NCI-H446 treated with DMSO at 0.1 percent for 48 hours (cell line): ENCODE data around the gene PAQR7.

Experiments
- DNase-seq: peaks from one replicate; lab custom pipeline; 2025; lab: John Stamatoyannopoulos, UW

PAQR7 gene

DNA sequence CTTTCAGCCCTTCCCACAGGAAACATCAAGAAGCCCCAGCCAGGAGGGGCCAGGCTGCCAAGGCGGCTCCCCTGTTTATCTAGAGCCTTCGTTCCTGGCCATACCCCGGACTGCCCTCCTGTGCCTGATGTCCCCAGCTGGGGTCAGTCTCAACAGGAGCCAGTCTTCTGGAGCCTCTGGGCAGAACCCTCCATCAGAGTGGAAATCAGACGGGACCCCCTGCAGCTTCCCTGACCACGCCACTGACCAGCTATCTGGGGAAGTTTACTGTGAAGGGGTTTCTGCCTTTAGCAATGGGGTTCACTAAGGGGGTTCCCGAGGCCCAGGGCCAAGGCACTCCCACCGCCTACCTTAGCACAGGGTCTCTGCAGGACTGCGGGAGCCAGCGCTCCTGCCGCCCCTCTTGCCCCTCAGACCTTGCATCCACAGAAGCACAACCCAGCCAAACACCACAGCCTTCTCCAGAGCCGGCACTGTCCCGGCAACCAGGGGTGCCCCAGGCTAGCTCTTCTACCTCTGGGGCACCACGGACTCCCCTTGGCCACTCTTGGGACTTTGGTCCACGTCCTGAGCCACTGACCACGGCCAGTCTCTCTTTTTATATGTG, 59.3 kb downstream of the PAQR7 start:
- DNase-seq = no peak

DNA sequence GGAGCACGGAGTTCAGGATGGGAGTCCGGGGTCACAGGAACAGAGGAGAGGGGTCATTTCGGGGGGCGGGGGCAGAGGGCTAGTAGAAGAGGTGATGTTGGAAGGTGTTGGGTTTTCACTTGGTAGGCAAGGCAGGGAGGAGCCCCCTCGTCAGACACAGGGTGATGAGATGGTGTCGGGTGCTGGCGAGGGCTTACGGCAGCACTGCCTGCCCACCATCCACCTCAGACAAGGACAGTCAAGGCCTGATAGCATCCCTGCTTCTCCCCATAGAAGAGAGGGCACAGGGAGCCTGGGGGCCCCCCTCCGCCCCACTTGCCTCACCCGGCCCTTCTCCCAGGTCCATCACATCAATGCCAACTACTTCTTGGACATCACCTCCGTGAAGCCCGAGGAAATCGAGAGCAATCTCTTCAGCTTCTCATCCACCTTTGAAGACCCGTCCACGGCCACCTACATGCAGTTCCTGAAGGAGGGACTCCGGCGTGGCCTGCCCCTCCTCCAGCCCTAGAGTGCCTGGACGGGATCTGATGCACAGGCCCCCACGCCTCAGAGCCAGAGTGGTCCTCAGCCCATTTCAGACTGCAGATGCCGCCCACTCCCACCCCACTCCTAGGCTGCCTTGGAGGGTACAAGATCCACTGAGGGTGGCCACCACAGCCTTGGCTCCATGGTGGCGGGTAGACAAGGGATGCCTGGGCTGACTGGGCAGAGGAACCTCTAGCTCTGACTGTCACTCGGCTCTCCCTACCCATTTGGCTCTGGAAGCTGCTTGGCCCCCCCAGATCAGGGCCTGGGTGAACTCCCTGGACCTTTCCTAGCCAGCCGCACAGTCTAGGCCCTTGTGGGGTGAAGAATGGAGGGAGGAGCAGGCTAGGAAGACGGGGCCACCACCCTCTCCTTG, 60.0 kb downstream of the PAQR7 start:
- DNase-seq = no peak

DNA sequence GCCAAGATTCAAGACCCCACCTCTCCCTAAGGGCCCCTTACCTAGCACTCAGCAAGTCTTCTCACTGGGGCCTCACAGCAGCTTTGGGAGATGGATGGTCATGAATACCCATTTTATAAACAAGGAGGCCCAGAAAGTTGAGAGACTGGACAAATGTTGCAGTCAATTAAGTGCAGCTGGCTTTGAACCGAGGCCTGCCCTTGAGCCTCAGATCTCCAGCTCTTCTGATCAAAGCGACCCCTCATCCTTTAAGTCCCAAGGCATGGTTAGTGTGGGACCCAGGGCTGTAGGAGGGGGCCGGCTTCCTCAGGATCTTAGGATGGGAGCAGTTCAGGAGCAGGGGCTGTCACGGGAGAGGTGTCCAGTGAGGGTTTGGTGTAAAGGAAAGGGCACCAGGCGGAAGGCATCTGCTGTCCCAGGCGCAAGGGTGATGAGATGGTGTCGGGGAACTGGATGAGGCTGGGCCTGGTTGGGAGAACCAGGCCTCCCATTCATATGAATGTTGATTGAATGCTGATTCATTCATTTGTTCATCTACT, 60.9 kb downstream of the PAQR7 start:
- DNase-seq = no peak

DNA sequence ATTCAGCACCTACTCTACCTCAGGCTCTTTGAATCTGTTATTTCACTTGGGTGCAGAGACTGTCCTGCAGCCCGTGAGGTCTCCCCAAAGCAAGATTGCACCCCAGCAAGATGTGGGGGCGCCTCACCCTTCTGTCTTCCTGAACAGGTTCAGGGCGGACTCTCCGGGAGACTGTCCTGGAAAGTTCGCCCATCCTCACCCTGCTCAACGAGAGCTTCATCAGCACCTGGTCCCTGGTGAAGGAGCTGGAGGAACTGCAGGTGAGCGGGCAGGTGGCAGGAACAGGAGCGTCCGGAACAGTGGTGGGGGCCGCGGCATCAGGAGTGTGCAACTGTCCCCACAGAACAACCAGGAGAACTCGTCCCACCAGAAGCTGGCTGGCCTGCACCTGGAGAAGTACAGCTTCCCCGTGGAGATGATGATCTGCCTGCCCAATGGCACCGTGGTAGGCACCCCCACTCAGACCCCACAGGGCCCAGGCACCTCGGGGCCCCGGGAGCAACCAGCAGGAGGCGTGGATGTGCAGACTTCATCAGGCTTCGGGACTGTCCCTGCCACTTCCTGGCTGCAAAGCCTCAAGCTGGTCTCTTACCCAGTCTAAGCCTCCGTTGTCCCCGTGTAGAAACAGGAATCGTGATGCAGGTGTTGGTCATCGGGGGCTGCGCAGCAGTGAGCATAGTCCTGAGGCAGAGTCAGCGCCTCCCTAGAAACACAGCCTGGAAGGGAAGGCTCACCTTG, 61.6 kb downstream of the PAQR7 start:
- DNase-seq = no peak

DNA sequence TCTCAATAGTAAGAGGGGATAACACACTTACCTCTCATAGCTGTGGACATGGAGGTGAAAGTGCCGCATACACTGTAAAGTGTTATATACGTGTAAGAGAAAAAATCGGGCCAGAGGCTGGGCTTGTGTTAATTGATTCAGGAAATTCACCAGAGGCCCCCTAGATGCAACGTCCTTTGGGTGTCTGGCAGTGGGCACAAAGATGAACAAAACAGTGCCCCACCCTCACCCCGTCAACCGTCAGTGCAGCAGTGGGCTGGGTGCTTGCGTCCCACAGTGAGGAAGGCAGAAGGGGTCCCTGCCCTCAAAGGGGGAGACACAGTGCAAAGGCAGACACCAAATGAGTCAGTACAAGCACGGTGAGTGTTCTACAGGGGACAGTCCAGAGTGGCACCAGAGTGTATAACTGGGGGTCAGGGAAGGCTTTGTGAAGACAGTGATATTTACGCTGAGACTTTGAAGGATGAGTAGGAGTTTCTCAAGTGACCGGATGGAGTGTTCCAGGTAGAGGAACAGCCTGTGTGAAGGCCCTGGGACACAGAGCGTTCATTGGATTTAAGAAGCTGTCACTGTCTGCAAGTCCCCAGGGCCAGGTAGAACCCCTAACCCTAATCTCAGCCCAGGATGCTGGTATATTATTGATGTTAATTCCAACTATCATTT, 62.3 kb downstream of the PAQR7 start:
- DNase-seq = no peak
